CD14-positive monocyte (primary cell): Measurements from ENCODE around the gene UNC5CL. TPM values are rescaled to one million over a fixed set of nuclear protein-coding genes. Genes with fewer than 3 reads are reported as not detected.
A peak's percentile ranks its signal among the peaks of the same experiment; 100 is the strongest.

ENCODE experiments used
- DNase-seq, 3 donors: peaks; one replicate each; pipeline ENCODE4 v3.0.0-alpha.2; 2011 to 2022
- H2AFZ ChIP-seq: 2 replicates; pipeline ENCODE4 v1.6.0; 2012; ENCODE audit warnings: mild to moderate bottlenecking, low read depth, low read length, inconsistent platforms; ENCODE audit not compliant: insufficient read depth, poor library complexity, severe bottlenecking
- H3K27ac ChIP-seq, 2 donors: 1 replicate in 1 of 2; 2 replicates in 1 of 2; pipeline ENCODE4 v1.5.1; 2012 to 2013; ENCODE audit warnings: low read length in 2 of 2, control low read depth in 1 of 2, inconsistent platforms in 1 of 2, low read depth in 1 of 2, mild to moderate bottlenecking in 1 of 2
- H3K27me3 ChIP-seq, 2 donors: one replicate each; pipeline versions ENCODE4 v1.6.0 to v1.6.1; 2011 to 2013; ENCODE audit warnings: low read length in 2 of 2; ENCODE audit not compliant: control insufficient read depth in 2 of 2, insufficient read depth in 2 of 2
- H3K36me3 ChIP-seq, 2 donors: replicated peaks in 1 of 2; 1 replicate in 1 of 2; 2 replicates in 1 of 2; pipeline versions ENCODE4 v1.5.1 to v1.6.1; 2012 to 2013; ENCODE audit warnings: low read length in 2 of 2, control low read depth in 1 of 2, inconsistent platforms in 1 of 2, mild to moderate bottlenecking in 1 of 2; ENCODE audit not compliant: insufficient read depth in 2 of 2, control insufficient read depth in 1 of 2
- H3K4me1 ChIP-seq, 2 donors: 1 replicate in 1 of 2; 2 replicates in 1 of 2; pipeline versions ENCODE4 v1.5.1 to v1.6.1; 2012 to 2013; ENCODE audit warnings: low read length in 2 of 2, control low read depth in 1 of 2, inconsistent platforms in 1 of 2, mild to moderate bottlenecking in 1 of 2, moderate library complexity in 1 of 2; ENCODE audit not compliant: insufficient read depth in 2 of 2, control insufficient read depth in 1 of 2
- H3K4me2 ChIP-seq: replicated peaks from 2 replicates; pipeline ENCODE3; 2012; ENCODE audit warnings: low read length, moderate library complexity, mild to moderate bottlenecking; ENCODE audit not compliant: poor library complexity, severe bottlenecking; ENCODE audit errors: extremely low read depth
- H3K4me3 ChIP-seq, 3 experiments: fragments of 200-600 bp in 1 of 3; sonication (generic) in 1 of 3; replicated peaks in 1 of 3; 1 replicate in 2 of 3; 2 replicates in 1 of 3; pipeline ENCODE4 v1.5.1; 2011 to 2013; ENCODE audit warnings: low read length in 3 of 3, mild to moderate bottlenecking in 3 of 3, control low read depth in 2 of 3, low read depth in 2 of 3, inconsistent platforms in 1 of 3, moderate library complexity in 1 of 3
- H3K79me2 ChIP-seq: 2 replicates; pipeline ENCODE4 v1.6.0; 2012; ENCODE audit warnings: mild to moderate bottlenecking, control low read depth, inconsistent platforms, low read length, moderate library complexity; ENCODE audit not compliant: insufficient read depth
- H3K9ac ChIP-seq: 2 replicates; pipeline ENCODE4 v1.6.0; 2017; ENCODE audit warnings: low read length, mild to moderate bottlenecking; ENCODE audit not compliant: insufficient read depth, poor library complexity, severe bottlenecking
- H3K9me3 ChIP-seq, 2 donors: replicated peaks in 1 of 2; 1 replicate in 1 of 2; 2 replicates in 1 of 2; pipeline versions ENCODE4 v1.5.1 to v1.6.1; 2012 to 2013; ENCODE audit warnings: low read length in 2 of 2, control low read depth in 1 of 2; ENCODE audit not compliant: control insufficient read depth in 1 of 2, insufficient read depth in 1 of 2
- H4K20me1 ChIP-seq: 2 replicates; pipeline ENCODE4 v1.6.0; 2012; ENCODE audit warnings: mild to moderate bottlenecking, low read length, control low read depth, moderate library complexity; ENCODE audit not compliant: insufficient read depth
- H3K27ac Mint-ChIP-seq, 7 donors: one replicate each; pipeline ENCODE4 v1.8.0; 2020; ENCODE audit warnings: mild to moderate bottlenecking in 7 of 7, mixed read lengths in 7 of 7, moderate library complexity in 6 of 7, inconsistent platforms in 2 of 7
- H3K27me3 Mint-ChIP-seq, 3 donors: one replicate each; pipeline ENCODE4 v1.8.0; 2021 to 2022; ENCODE audit warnings: low read depth in 3 of 3, mild to moderate bottlenecking in 3 of 3, mixed read lengths in 3 of 3, moderate library complexity in 3 of 3, inconsistent platforms in 1 of 3
- H3K36me3 Mint-ChIP-seq, 2 donors: one replicate each; pipeline ENCODE4 v1.8.0; 2020; ENCODE audit warnings: mixed read lengths in 2 of 2, inconsistent platforms in 1 of 2, mild to moderate bottlenecking in 1 of 2
- H3K4me1 Mint-ChIP-seq: one replicate; pipeline ENCODE4 v1.8.0; 2020; ENCODE audit warnings: mild to moderate bottlenecking, mixed read lengths
- H3K4me3 Mint-ChIP-seq, 2 donors: one replicate each; pipeline ENCODE4 v1.8.0; 2020; ENCODE audit warnings: mild to moderate bottlenecking in 2 of 2, mixed read lengths in 2 of 2, moderate library complexity in 1 of 2
- H3K9me3 Mint-ChIP-seq, 7 donors: one replicate each; pipeline ENCODE4 v1.8.0; 2020 to 2022; ENCODE audit warnings: mixed read lengths in 7 of 7, mild to moderate bottlenecking in 6 of 7, moderate library complexity in 6 of 7, inconsistent platforms in 2 of 7
- WGBS: methylation state at CpG from one replicate; pipeline ENCODE4 v1.1.5; 2013; ENCODE audit warnings: missing lambda C conversion rate; ENCODE audit not compliant: insufficient coverage; 5-methylcytosine and 5-hydroxymethylcytosine counted together
- intact Hi-C, 2 donors: fragments of 100-400 bp; cut with micrococcal nuclease; formaldehyde crosslinking; loops; one replicate each; pipeline versions ENCODE4 v1.15.0 to v1.15.1; 2023
- polyA plus RNA-seq, 3 donors: library from polyadenylated mRNA; depleted of rRNA in 1 of 3; unstranded in 2 of 3; stranded (reverse) in 1 of 3; fragments of 300-500 nt in 2 of 3; fragments of >200 nt in 1 of 3; fragmentation: Illumina TruSeq in 2 of 3; gene quantifications; 1 replicate in 2 of 3; 2 replicates in 1 of 3; pipeline ENCODE4 v1.2.3, GENCODE V29; 2012 to 2021
- TF ChIP-seq, protein P1 (sequence below): fragments of 200-600 bp; IDR thresholded peaks from one replicate; pipeline ENCODE4 v1.8.0; 2022; ENCODE audit warnings: antibody characterized with exemption, mild to moderate bottlenecking

Gene UNC5CL
- polyA plus RNA-seq, 3 donors = 0.09 to 2.3 TPM; not detected in 1

DNA sequence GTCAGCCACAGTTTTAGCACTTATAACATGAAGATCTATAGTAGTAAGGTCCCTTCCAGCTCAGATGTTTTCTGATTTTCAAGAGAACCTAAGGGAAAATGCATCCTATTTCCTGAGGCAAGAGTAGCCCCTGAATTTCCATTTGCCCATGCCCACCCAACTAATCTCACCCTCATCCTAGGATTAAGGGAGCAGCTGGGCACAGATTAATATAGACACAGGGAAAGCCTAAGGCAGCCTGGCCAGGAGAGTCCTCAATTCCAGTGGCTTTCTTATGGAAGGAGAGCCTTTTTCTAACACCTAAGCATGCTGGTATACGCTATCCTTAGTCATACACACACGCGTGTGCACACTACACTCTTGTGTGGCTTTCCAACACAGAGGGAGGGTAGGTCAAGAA lies 15.5 kb upstream of the UNC5CL start:
- Histone ChIP-seq H2AFZ (no peak overlapping the region), H3K36me3 (no peaks in the 10 kb centered on the region), H3K9ac (no peak overlapping the region), H3K9me3 (no peaks in the 10 kb centered on the region), H3K27ac (no peak overlapping the region), H3K4me1 (peaks cover 19% of the 10 kb centered on the region in 2 donors), H3K4me2 (no peak overlapping the region), H3K27me3 (no peaks in the 10 kb centered on the region), H3K4me3 (no peak overlapping the region), H3K79me2 (no peaks in the 10 kb centered on the region), H4K20me1 (no peaks in the 10 kb centered on the region)
- Mint-ChIP-seq H3K9me3 (peaks cover 0 to 2% (median 0%) of the 10 kb centered on the region in 7 donors), H3K4me3 (no peak overlapping the region), H3K4me1 (peaks cover 16% of the 10 kb centered on the region), H3K27me3 (peaks cover 0 to 4% (median 1%) of the 10 kb centered on the region in 3 donors), H3K36me3 (peaks cover 9 to 14% of the 10 kb centered on the region in 2 donors), H3K27ac (no peak overlapping the region)
- 100% methylated on average over 2 of the region's 3 CpGs for WGBS
- no peak for DNase-seq
- intact Hi-C loops = no loop called here
- TF ChIP-seq, protein P1, sequence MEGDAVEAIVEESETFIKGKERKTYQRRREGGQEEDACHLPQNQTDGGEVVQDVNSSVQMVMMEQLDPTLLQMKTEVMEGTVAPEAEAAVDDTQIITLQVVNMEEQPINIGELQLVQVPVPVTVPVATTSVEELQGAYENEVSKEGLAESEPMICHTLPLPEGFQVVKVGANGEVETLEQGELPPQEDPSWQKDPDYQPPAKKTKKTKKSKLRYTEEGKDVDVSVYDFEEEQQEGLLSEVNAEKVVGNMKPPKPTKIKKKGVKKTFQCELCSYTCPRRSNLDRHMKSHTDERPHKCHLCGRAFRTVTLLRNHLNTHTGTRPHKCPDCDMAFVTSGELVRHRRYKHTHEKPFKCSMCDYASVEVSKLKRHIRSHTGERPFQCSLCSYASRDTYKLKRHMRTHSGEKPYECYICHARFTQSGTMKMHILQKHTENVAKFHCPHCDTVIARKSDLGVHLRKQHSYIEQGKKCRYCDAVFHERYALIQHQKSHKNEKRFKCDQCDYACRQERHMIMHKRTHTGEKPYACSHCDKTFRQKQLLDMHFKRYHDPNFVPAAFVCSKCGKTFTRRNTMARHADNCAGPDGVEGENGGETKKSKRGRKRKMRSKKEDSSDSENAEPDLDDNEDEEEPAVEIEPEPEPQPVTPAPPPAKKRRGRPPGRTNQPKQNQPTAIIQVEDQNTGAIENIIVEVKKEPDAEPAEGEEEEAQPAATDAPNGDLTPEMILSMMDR = no peak

DNA sequence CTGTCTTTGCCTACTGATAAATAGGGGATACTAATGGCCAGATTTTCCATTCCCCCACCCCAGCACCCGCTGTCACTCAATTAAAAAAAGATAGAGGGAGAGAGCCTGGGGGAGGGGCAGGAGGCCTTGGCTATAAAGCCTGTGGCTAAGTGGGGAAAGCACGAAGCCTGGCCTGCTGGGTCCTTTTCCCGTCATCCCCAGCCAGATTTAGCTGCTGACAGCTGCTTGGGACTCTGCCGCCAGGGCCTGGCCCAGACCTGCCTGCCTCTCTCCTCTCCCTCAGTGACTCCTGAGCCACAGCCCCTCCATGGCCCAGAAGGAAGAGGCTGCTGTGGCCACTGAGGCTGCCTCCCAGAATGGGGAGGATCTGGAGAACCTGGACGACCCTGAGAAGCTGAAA lies 14.0 kb upstream of the UNC5CL start, which contains the start of gene APOBEC2:
APOBEC2 (plus strand) TSS at position 162 of the 400 bp plus-strand sequence; CDS start at position 308, 146 bp downstream.
- peaks cover 16% of the 10 kb centered on the region for H3K4me1 Mint-ChIP-seq

More for the DNA sequence above, 14.0 kb upstream of the UNC5CL start, which contains the start of gene APOBEC2:
- Histone ChIP-seq H3K27me3 (no peaks in the 10 kb centered on the region), H3K9me3 (no peaks in the 10 kb centered on the region), H3K79me2 (no peaks in the 10 kb centered on the region), H3K9ac (no peak within 1 kb of the TSS), H3K27ac (no peak within 1 kb of the TSS), H3K4me3 (no peak within 1 kb of the TSS), H3K4me1 (peaks cover 19% of the 10 kb centered on the region in 2 donors), H3K36me3 (no peaks in the 10 kb centered on the region), H3K4me2 (peak within 1 kb of the TSS; percentile 31), H4K20me1 (no peaks in the 10 kb centered on the region), H2AFZ (no peak within 1 kb of the TSS)
- no peak for DNase-seq
- H3K9me3 Mint-ChIP-seq = peaks cover 0 to 2% (median 0%) of the 10 kb centered on the region in 7 donors
- TF ChIP-seq, protein P1 = no peak
- peaks cover 8 to 10% of the 10 kb centered on the region in 2 donors for H3K36me3 Mint-ChIP-seq
- H3K4me3 Mint-ChIP-seq = peak within 1 kb of the TSS in 1 of 2 donors; percentile 82
- intact Hi-C loops = no loop called here
- H3K27ac Mint-ChIP-seq = peak within 1 kb of the TSS in 6 of 7 donors; percentile 1 to 90 (median 60)
- 98% methylated on average over 4 of the region's 5 CpGs for WGBS
- peaks cover 0 to 4% (median 2%) of the 10 kb centered on the region in 3 donors for H3K27me3 Mint-ChIP-seq
